ACC112 (cell line): ENCODE results near the gene AGPAT3.

Experiments used
- H2AFZ ChIP-seq: fragments of 200-600 bp; sonication (generic); one replicate; pipeline ENCODE4 v1.6.0; 2017; ENCODE audit warnings: antibody characterized with exemption, low read length; ENCODE audit not compliant: unreplicated experiment
- H3K27ac ChIP-seq: fragments of 200-600 bp; sonication (generic); 2 replicates; pipeline ENCODE4 v1.5.1; 2014; ENCODE audit warnings: low read depth, mild to moderate bottlenecking, antibody characterized with exemption, low read length, moderate library complexity
- H3K27me3 ChIP-seq: fragments of 200-600 bp; sonication (generic); 2 replicates; pipeline ENCODE4 v1.6.1; 2014; ENCODE audit warnings: mild to moderate bottlenecking, antibody characterized with exemption, low read length, moderate library complexity, mixed read lengths; ENCODE audit not compliant: insufficient read depth
- H3K36me3 ChIP-seq: fragments of 200-600 bp; sonication (generic); 2 replicates; pipeline ENCODE4 v1.6.1; 2016; ENCODE audit warnings: mild to moderate bottlenecking, antibody characterized with exemption, low read length, moderate library complexity, mixed read lengths; ENCODE audit not compliant: insufficient read depth
- H3K4me1 ChIP-seq: fragments of 200-600 bp; sonication (generic); one replicate; pipeline ENCODE4 v1.6.1; 2016; ENCODE audit warnings: low read length, mixed read lengths; ENCODE audit not compliant: insufficient read depth, unreplicated experiment, control insufficient read depth
- H3K4me3 ChIP-seq: fragments of 200-600 bp; sonication (generic); 2 replicates; pipeline ENCODE4 v1.5.1; 2014; ENCODE audit warnings: mild to moderate bottlenecking, low read depth, low read length
- H3K79me2 ChIP-seq: fragments of 200-600 bp; sonication (generic); one replicate; pipeline ENCODE4 v1.6.0; 2016; ENCODE audit warnings: low read length; ENCODE audit not compliant: control insufficient read depth, unreplicated experiment, insufficient read depth

AGPAT3 gene

DNA sequence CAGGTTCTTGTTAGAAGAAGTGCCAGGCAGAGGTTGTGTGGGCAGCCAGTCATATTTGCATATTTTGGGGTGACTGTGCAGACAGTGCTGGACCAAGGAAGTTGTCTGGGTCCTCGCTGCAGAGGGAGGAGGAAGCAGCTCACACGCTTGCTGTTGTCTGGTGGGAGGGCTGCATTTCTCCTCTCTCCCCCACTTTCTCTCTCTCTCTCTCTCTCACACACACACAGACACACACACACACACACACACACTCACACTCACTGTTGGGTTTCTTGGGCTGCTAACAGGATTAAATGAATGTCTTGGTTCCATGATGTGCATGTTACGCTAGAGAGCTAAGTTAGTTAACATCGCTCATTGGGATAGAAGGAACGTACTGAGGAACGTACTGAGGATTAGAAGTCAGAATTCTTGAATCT, 72.9 kb downstream of the AGPAT3 start:
- Histone ChIP-seq H3K36me3 (no peaks in the 10 kb centered on the region), H3K79me2 (peaks cover 6% of the 10 kb centered on the region), H2AFZ (no peak overlapping the region), H3K27me3 (no peaks in the 10 kb centered on the region), H3K4me3 (no peak overlapping the region), H3K27ac (no peak overlapping the region), H3K4me1 (peaks cover 5% of the 10 kb centered on the region)

DNA sequence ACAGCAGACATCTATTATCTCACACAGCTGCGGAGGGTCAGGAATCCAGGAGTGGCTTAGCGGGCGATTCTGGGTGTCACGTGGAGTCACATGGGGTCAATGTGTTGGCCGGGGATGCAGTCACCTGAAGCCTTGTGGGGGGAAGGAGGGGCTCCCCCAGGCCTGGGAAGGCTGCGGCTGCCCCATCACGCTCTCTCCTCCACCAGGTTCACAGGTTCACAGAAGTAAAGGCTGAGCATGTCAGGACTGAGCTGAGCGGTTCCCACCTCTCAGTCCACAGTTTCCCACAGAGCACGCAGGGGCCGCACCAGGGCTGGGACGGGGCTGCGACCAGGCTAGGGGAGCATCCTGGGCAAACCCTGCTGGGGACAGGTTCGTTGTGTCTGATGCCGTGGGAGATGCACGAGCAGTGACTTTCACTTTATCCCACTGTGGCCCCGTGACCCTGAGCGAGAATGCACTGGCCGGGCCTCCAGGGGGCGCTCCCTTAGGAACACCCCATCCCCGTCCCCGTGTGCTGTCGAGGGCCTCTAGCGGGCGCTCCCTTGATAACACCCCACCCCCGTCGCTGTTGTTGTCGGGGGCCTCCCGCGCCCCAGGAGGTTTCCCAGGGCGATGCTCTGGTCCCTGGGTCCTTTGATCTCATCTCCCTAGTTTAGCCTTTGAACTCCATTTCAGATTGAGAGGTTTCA, 73.9 kb downstream of the AGPAT3 start:
- Histone ChIP-seq H3K79me2 (peaks cover 6% of the 10 kb centered on the region), H3K4me1 (peaks cover 5% of the 10 kb centered on the region), H3K27me3 (no peaks in the 10 kb centered on the region), H3K4me3 (peak overlapping the region; percentile 70), H3K36me3 (no peaks in the 10 kb centered on the region), H2AFZ (no peak overlapping the region), H3K27ac (no peak overlapping the region)

DNA sequence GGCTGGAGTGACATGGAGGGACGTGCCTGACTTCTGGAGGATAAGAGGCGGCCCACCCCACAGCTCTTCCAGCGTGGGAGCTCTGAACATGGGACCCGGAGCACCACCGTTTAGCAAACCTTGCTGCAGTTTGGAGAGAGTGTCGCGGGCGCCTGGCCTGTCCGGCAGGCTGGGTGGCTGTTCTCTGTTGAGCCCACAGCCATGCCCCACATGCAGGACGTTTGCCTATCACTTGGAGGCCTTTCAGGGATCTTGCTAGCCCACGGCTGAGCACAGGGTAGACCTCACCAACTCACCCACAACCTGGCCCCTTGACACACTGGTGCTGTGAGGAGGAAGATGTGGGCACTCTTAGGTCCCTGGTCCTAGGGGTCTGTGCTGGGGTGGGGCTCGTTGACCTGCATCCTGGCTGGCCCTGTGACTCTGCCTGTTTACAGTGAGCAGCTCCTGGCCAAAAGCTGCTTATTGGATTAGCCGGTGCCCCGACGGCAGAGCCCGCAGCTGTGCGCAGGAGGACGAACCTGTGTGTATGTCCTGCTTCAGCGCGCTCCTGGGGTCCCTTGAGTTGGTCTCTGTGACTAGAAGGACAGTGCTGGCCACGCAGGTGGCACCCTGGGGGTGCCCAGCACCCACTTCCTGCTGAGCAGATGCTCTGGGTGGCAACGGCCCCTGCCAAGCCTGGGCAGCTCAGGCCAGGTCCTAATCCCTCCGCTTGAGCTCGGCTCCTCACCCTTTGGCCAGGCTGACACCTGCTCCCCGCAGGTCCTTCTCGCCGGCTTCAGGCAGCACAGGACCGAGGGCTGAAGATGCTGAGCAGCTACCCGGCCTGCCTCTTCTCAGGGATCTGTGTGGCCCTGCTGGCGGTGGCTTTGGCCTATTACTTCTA, 74.7 kb downstream of the AGPAT3 start:
- peaks cover 5% of the 10 kb centered on the region for H3K4me1 ChIP-seq
- no peaks in the 10 kb centered on the region for H3K27me3 ChIP-seq
- H3K79me2 ChIP-seq, result peaks cover 6% of the 10 kb centered on the region
- H2AFZ ChIP-seq, result no peak overlapping the region
- no peak overlapping the region for H3K27ac ChIP-seq
- no peak overlapping the region for H3K4me3 ChIP-seq
- no peaks in the 10 kb centered on the region for H3K36me3 ChIP-seq

DNA sequence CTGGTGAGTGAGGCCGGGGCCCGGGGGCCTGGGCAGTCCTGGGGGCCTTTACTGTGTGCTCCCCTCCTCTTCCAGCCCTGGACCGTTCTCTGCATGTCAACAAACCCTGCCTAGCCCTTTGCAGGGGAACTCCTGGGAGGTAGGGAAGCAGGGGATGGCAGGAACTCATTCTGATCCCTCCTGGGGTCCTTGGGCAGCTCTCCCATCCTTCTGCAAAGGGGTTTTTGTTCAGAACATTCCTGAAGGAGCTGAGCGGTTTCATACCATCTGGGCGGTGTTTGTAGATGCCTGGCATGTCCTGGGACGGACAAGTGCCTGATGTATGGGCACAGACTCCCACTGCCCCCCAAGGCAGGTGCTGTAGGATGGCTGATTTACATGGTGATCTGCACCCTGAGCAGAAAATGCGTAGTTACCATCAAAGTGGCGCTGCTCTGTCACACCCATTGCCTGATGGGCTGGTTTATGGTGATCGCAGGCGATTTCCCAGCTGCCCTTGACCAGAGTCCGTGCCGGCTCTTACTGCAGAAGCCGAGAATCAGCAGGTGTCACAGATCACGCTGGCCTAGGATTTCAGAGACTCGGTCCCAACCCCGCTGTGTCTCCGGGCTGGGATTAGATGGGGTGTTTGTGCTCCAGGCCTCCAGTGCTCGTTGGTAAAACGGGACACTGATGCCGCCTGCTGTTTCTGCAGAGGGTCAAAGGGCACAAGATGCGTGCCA, 75.5 kb downstream of the AGPAT3 start:
- Histone ChIP-seq H3K4me3 (no peak overlapping the region), H3K36me3 (no peaks in the 10 kb centered on the region), H3K27me3 (no peaks in the 10 kb centered on the region), H3K4me1 (peaks cover 5% of the 10 kb centered on the region), H2AFZ (no peak overlapping the region), H3K27ac (no peak overlapping the region), H3K79me2 (peaks cover 6% of the 10 kb centered on the region)

DNA sequence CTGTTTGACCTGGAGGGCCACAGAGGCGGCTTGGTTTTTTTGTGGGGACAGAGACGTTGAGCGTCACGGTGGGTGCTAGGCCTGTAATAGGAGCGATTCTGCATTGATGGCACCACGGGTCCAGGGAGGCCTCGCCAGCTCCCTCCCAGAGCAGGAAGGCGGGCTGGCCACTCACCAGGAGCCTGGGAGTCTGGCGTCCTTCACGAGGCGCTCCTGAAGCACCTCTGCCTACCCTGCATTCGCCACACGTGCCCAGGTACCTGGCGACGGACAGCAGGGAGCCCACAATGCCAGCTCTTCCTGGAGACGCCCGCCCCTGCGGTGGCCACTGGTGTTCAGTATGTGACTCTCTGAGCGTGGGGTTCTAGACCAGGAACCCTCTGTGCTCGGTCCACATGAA, 77.2 kb downstream of the AGPAT3 start:
- Histone ChIP-seq H3K27ac (no peak overlapping the region), H3K27me3 (no peaks in the 10 kb centered on the region), H3K79me2 (peaks cover 6% of the 10 kb centered on the region), H3K4me1 (peaks cover 5% of the 10 kb centered on the region), H3K4me3 (no peak overlapping the region), H3K36me3 (no peaks in the 10 kb centered on the region), H2AFZ (no peak overlapping the region)

DNA sequence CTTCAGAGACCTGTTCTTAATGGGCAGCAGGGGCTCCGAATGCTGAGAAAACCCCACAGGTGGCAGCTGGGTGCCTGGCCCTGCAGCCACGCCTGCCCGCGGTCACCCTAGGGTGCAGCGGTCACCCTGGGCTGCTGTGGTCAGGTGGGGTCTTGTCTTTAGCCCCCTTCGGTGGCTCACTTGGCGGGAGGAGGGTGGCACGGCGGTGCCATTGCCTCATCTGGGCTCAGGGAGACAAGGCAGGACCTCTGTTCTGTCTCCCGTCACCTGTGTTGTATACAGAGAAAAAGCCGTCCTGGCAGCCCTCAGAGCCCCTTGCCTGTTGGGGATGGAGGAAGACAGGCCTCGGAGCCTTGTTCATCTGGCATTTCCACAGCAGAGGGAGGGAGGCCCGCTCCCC, 77.6 kb downstream of the AGPAT3 start:
- peaks cover 5% of the 10 kb centered on the region for H3K4me1 ChIP-seq
- H3K4me3 ChIP-seq, result no peak overlapping the region
- no peak overlapping the region for H3K27ac ChIP-seq
- H2AFZ ChIP-seq, result no peak overlapping the region
- H3K27me3 ChIP-seq, result no peaks in the 10 kb centered on the region
- no peaks in the 10 kb centered on the region for H3K36me3 ChIP-seq
- H3K79me2 ChIP-seq, result peaks cover 6% of the 10 kb centered on the region

DNA sequence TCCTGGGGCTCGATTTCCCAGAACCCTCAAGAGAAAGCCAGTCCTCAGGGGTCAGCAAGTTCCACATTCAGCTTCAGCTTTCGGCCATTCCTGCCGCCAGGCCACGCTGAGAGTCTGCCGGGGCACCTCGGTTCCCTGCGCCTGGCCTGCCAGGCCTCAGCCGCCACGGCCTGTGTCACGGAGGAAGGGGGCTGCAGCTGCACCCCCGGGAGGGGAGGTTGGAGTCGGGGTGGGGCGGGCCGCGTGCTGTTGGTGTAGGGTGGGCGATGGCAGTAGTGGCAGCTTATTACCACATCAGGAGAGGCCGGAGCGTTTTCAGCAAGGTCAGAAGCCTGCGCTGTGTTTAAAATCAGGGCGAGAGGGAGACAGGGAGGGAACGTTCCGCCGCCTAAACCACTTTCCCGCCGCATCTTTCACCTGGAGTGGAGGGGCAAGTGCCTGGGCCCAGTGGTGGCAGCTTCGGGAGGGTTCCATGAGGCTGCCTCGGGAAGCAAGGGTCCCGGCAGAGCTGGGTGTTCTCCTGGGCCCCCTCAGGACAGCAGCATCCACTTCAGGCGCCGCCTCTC, 78.6 kb downstream of the AGPAT3 start:
- H3K27ac ChIP-seq, result no peak overlapping the region
- H3K79me2 ChIP-seq, result peaks cover 6% of the 10 kb centered on the region
- H2AFZ ChIP-seq, result no peak overlapping the region
- peaks cover 3% of the 10 kb centered on the region for H3K4me1 ChIP-seq
- H3K27me3 ChIP-seq, result no peaks in the 10 kb centered on the region
- H3K4me3 ChIP-seq, result no peak overlapping the region
- peaks cover 7% of the 10 kb centered on the region; the same call in 1 of the 2 replicates for H3K36me3 ChIP-seq

DNA sequence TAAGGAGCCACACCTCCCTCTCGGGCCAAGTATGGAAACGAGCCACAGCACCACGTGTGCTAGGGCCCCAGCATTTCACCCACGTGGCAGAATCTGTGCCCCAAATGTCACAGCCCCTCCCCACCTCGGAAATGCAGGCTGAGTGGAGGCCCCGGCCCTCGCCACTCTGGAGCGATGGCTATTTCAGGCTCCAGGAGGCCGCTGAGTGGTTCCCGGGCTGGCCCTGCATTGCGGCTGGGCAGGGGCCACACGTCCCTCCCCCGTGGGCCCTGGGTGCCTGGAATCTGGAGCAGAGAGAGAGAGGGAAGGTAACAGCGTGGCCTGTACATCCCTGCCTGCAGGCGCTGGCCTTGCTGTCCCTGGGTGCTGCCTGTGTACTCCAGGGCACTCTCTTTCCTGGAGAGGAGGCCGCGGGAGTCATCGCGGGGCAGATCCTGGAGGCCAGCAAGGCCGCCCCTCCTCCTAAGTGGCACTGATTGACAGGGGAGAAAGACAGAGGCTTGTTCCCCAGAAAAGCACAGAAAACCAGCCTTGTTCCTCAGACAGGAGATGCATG, 79.1 kb downstream of the AGPAT3 start:
- H3K27me3 ChIP-seq, result no peaks in the 10 kb centered on the region
- peaks cover 6% of the 10 kb centered on the region for H3K79me2 ChIP-seq

DNA sequence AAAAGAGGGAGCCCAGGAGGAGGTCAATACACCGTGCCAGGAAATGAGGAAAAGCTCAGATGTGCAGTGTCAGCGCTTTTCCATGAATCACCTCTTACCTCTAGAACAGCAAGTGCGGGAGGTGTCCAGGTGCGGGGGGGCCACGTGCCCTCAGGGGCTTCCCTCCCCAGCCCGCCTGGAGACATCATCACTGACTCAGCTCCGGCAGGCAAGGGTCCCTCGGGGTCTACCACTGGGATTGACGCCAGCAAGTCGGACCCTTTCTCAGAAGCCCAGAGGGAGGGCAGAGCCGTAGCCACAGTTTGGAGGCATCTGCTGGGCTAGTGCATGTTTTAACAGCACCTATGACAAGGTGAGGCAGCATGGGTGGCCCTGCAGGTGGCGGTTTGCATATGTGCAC, 79.7 kb downstream of the AGPAT3 start:
- no peaks in the 10 kb centered on the region for H3K27me3 ChIP-seq
- H2AFZ ChIP-seq, result no peak overlapping the region
- H3K79me2 ChIP-seq, result peaks cover 3% of the 10 kb centered on the region
- no peak overlapping the region for H3K4me3 ChIP-seq
- H3K4me1 ChIP-seq, result no peaks in the 10 kb centered on the region
- H3K36me3 ChIP-seq, result peaks cover 15% of the 10 kb centered on the region; the same call in 1 of the 2 replicates
- no peak overlapping the region for H3K27ac ChIP-seq

More for the DNA sequence above, 79.1 kb downstream of the AGPAT3 start:
- Histone ChIP-seq H3K27ac (no peak overlapping the region), H2AFZ (no peak overlapping the region), H3K36me3 (peaks cover 12% of the 10 kb centered on the region; the same call in 1 of the 2 replicates), H3K4me3 (no peak overlapping the region), H3K4me1 (no peaks in the 10 kb centered on the region)
